Activated naive CD4-positive, alpha-beta T cell treated with anti-CD3 and anti-CD28 coated beads, Interleukin-2, amount 50 U/mL, for 16 hours (primary cell): ENCODE measurements around the gene SLC22A23.

Source experiments
- DNase-seq: peaks from one replicate; pipeline ENCODE4 v3.0.0-alpha.2; 2020

SLC22A23 gene

DNA sequence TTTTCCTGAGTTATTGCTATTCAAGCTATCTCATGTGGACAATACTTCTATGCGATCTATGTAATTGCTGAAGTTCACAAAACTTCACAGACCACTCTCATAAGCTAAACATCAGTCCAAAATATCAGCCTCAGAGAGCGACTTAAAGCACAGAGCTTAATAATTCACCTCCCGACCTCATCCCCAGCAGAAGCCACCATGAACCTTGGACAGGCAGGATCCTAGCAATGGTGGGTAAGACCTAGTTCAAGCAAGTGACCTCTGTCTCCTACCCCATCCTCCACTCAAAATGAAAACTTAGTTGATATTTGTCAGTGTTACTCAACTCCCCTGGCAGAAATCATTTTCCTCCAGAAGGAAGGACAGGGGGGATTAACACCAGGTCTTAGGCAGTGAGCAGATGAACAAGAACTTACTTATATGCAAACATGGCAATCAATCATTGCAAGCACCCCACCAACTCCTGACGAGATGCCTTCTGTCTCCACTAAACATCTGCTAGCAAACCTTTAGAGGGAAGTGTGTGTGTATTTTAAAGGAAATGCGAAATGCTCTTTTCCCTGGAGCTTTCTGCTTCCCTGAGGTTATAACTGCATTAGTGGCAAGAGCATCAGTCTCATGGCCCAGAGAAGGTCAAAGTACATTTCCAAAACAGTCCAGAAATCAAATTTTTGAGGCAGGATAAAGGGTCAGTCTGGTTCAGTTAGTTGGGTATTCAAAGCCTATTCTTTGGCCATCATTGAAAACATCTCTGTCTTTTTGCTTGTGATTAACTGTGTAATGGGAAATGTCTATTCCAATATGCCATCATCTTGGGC is 90.0 kb downstream of the SLC22A23 start:
- DNase-seq = no peak

DNA sequence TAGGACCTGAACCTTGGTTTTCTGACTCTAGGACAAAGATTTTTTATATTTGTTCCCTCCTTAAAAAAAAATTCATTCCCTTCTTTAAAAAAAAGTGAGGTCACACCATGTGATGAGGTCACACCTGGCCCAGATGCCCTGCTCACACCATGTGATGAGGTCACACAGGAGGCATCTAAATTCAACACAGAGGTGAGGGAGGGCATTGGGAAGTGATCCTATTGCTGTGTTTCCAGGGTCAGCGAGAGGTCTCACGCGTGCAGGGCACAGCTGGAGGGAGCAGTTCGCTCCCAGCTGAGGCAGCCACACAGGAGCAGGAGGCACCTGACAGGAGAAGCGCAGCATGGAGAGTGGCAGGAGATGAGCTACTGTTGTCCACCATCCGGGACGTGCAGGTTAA is 92.5 kb downstream of the SLC22A23 start:
- no peak for DNase-seq

DNA sequence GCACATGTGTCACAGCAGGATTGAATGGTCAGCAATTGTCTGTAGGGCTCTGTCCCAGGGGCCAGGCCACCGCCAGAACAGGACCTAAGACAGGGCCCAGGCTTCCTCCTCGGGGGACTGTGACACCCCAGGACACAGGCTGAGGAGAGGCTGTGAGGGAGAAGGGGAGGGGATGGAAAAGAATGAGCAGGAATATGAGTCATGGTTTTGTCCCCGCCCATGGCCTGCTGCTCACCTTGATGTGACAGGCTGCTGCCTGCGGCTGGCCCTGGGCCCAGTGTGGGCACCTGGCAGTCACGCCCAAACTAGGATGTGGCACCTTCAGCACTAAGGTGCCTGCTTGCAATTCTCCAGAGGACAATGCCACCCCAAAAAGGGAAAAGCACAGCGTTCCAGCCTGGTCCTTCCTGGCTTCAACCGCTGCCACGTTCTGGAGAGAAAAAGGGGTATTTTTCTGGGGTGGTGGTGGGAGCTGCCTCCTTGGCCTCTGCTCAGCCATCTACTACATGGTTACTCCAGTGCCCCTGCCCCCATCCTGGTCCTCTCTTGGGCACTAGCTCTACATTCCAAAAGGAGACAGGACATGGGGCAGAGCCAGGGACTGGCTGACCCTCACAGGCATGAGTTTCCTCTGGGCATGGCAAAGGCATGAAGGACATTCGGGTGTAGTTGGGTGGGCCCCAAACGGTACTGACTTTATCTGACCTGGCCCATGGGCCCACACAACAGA is 93.4 kb downstream of the SLC22A23 start:
- DNase-seq = no peak

DNA sequence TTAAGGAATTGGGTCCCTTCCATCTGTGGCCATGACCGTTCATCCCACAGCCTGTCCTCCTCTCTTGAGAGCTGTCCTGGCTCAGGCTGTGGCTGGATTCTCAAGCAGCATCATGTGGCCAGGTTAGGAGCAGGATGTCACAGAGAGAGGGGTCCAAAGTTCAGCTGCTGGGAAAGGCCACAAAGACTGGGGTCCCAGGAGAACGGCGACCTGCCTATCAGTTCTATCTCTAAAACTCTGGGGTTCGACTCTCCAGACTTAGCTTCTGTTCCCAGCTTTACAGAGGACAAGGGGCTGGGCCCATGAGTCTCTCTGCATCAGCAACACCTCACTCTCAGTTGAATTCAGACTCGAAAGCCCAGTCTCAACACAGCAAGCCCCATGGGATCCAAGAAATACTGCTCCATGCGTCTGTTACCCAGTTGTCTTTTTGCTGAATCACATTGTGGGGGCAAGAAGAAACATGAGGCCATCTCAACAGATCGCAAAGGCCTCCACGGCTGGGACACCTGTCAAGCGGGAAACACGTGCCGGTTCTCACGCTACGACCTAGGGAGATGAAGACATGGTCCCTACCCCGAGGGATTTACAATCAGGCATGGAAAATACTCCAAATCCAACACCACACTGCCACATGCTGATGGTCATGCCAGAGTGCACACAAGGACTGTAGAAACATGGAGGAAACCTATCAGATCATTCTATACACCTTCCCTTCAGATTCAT is 95.4 kb downstream of the SLC22A23 start:
- DNase-seq = no peak

DNA sequence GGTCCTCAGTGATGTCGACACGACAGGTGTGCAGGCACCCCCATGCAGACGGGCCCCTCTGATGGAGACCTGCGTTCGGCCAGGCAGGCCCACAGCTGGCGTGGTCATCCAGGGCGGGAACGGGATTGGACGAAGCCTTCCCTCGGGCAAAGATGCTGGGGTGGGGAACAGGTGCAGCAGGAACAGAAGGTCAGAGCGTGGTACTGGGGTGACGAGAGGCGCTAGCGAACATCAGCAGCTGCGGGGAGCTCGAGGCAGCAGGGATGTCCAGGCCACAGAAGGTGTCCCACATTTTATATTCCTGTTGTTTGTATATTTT is 96.2 kb downstream of the SLC22A23 start:
- no peak for DNase-seq

DNA sequence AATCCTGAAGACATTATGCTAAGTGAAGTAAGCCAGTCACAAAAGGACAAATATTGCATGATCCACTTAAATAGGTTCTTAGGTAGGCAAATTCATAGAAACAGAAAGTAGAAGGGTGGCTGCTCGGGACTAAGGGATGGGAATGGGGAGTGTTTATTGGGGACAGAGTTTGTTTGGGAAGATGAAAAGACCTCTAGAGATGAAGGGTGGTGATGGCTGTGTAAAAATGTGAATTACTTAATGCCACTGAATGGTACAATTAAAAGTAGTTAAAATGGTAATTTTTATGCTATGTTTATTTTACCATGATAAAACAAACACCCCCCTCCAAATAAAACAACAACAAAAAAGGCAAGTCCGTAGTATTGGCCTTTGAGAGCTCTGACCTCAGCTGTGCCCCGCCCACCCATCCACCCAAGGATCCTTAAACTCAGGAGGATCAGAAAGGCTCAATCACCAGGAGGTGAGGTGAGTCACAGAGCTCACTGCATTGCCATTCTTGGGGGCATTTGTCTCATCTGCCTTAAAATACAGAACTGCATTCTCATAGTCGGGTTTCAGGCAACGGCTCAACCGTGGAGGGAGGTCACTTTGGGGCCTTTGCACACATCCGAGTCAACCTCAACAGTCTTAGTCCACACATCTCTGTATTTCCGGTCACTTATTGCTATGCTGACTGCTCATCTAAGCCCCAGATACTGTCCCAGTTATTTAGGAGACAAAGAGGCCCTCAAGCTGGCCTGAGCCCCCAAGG is 96.7 kb downstream of the SLC22A23 start:
- no peak for DNase-seq

DNA sequence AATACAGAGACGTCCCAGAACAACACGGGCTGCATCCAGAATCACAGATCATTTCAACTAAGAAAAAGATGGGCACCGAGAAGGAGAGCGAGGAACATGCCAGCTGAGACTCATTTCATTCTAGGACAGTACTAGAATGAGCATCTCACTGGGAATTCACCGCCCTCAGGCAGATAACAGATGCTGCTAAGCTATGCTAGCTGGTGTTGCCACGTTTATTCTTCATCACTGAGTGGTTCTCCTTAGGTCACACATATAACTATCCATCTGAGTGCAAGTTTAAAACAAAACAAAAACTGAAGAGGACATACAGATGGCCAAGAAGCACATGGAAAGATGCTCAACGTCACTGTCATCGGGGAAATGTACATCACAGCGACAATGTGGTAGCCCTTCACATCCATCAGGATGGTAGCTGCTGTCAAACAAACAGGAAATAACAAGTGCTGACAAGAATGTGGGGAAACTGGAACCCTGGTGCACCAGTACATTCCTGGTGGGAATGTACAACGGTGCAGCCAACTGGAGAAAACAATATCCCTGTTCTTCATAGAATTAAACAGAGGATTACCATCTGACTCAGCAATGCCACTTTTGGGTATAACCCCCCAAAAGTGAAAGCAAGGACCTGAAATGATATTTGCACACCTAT is 97.6 kb downstream of the SLC22A23 start:
- no peak for DNase-seq

DNA sequence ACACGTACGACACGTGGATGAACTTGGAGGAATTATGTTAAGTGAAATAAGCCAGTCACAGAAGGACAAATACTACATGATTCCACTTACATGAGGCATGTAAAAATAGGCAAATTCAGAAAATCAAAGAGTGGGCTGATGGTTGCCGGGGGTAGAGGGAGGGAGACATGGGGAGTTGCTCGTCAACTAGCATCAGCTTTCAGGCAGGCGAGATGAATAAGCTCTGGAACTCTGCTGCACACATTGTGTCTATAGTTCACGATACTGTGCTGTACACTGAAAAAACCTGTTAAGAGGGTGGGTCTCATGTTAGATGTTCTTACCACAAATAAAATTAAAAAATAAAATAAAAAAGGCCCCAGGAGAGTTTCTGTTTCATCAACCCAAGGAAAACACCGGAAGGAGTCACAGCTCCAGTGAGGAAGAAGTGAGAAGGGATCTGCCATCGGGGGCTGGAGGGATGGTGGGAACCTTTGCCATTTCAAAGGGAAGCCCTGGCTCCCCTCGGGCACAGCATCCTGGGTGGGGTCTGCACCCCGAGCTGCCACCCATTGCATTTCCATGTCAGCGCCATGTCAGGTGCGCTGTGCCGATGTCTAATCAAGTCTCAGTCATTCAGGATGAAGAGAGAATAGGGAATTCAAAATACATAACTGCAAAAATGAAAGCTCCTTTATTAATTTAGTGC is 98.3 kb downstream of the SLC22A23 start:
- no peak for DNase-seq

DNA sequence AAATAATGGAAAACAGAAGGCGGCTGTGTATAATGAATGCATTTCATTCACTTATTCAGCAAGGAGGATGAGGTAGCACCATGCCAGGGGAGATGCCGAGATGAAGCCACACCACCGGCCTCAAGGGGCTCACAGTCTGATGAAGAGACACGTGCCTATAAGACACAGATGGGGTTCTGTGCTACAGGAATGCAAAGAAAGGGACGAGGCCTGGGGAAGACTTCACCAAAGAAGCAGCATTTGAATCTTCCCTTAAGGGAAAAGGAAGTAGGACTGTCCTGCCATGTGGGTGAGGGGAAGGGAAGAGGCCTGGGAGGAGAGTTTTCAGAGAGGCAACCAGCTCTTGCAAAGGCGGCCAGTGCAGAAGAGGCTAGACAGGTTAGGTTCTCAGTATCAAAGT is 99.2 kb downstream of the SLC22A23 start:
- DNase-seq = no peak

DNA sequence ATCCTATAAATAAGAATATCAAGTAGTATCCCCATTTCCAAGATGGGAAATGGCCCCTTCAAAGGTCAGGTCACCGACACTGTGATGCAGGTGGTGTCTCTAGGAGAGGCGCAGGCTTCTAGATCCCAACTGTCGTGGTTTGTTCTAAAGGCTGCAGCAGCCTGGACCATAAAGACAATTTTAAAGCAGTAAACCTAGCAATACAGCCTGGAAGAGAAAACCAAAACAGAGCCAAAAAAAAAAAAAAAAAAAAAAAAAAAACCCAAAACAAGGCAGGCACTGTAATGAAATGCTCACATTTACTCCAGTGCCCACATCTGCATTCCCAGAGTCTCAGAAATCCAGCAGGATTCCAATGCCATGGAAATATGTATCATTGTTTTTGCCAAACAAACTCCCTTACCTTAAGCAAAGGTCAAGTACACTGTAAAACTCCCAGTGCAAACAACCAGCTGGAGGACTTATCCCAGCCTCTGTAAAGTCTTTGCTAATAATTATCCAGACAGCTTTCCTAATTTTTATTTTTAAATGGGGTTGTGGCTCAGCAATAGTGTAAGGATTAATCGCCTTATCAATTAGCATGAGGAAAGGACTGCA is 99.9 kb downstream of the SLC22A23 start:
- no peak for DNase-seq

DNA sequence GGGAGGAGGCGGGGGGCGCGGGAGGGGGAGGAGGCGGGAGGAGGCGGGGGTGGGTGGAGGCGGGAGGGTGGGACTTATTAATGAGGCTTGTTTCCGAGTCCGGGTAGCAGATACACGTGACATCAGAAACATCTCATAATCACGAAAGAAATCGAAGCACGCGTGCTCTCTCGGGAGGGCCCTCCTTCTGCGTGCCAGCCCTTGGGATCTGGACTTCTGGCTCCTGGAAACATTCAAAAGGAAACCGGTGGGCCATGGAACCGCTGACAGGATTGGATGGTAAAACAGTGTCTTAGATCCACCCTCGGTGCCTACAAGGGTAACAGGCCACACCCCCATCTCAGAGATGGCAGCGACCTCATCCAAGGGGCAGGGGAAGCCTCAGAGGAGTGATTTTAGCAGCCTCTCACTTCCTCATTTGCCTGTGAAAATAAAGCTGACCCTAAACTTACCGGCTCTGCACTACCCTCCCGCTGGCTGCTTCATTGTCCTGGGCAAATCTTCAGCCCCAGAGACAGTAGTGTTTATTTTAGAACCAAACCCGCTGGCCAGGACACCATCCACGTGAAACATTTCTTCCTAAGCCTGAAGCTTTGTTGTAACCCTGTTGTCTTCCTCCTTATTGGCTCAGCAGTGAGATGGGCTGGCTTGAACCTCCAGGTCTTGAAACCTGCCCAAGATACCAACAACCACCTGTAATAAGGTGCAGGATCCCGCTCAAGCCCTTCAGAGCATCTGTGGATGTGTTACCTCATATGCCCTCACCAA is 100.6 kb downstream of the SLC22A23 start:
- DNase-seq = peak; percentile 56

DNA sequence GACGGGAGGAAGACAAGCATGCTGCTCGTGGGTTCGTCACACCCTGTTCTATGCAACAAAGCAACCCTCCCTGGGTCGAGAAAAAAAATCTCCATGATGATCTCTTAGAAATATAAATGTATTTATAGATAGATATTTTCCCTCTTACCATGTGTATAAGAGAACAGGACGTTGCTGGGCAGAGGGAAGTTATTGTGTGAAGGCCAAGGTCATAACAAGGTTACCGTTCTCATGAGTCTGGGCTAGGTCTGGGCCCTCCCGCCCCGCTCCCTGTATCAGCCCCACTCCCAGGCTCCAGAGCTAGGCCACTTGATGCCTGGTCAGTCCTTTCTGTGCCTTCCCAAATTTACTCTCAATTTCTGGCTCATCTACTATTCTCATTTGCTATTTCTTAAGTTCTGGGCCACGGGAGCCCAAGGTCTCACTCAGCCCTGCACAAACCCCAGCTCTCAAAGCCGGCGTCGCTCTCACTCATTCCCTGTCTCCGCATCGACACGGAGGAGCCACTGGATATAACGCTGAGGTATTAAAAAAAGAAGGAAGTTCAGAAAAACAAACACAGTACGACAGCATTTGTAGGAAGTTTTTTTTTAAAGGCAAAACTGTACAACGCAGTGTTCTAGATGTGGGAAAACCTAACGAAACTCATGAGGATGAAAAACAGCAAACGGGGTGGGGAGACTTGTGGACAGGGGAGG is 101.3 kb downstream of the SLC22A23 start:
- DNase-seq = no peak

DNA sequence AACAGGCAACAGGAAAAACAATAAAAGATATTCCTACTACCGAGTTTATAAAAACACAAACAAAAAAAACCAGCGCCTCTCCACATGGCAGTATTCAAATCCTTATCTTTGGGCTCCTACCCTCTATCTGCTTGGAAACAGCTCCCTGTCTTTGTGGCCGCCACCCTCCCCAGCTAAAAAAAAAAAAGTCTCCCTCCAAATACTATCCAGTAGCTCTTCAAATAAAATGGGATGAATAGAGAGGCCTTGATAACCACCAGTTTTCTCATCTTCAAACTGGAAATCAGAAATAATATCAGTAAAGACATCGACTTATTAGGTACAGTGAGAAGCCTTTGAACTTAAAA is 101.9 kb downstream of the SLC22A23 start:
- DNase-seq = no peak

DNA sequence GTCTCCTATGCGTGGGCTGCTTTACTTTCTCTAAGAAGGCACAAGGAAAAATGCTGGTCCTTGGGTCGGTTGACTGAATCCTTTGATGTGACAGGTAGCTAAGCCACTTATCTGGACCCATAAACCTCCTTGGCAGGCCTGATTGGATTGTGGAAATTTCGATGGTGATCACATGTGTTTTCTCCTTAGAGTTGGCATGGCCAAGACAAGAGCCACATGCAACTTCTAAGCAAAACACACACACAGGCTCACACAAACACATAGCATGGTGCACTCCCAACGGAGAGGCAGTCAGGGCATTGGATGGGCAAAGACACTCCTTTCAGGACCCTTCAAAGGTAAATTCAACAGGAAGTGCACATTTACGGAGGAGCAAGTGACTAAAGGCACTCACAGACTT is 102.9 kb downstream of the SLC22A23 start:
- DNase-seq = no peak

DNA sequence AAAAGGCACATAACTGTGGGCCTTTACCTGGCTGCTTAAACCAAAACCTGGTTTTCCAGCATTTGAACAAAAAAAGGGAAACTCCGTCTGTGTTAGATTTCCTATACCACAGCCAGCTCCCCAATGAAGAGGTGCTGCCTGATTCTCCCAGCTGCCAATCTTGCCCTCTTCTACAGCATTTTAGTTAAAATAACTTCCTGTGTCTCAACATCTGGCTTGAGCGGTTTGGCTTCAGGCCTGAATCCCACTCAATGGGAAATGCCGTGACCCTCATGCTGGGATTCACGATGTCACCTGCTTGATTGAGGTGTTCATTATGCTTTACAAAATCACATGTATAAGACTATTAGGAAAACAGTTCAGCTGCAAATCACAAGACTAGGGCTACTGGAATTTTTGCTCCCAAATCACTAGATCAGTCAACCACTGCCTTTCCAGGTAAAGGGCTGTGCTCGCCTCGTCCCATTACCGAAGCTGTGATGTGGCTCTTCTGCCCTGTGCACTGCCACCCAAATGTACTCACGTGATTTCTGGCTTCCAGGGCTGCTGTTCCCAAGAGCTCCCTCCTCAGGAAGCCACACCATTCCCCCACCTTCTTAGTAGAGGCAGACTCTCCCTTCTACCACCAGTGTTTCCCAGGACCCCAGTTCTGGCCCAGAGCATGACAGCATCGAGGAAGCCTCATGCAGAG is 103.5 kb downstream of the SLC22A23 start:
- no peak for DNase-seq

DNA sequence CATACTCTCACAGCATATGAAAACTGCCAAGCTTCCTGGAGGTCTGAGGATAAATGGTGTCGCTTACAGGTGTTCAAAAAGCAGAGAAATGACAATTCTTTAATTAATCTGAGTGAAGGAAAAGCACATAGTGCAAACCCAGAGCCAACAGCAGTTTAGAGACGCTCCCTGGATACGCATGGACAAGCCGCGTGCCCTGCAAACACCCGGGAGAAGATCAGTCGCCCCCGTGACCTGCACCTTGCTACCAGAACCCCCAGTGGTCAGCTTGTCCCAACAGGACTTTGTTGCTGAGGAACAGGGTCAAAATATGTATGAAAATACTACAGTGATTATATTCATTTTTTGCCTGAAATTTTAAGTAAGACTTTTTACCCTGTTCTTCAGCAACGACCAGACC is 104.2 kb downstream of the SLC22A23 start:
- DNase-seq = no peak

DNA sequence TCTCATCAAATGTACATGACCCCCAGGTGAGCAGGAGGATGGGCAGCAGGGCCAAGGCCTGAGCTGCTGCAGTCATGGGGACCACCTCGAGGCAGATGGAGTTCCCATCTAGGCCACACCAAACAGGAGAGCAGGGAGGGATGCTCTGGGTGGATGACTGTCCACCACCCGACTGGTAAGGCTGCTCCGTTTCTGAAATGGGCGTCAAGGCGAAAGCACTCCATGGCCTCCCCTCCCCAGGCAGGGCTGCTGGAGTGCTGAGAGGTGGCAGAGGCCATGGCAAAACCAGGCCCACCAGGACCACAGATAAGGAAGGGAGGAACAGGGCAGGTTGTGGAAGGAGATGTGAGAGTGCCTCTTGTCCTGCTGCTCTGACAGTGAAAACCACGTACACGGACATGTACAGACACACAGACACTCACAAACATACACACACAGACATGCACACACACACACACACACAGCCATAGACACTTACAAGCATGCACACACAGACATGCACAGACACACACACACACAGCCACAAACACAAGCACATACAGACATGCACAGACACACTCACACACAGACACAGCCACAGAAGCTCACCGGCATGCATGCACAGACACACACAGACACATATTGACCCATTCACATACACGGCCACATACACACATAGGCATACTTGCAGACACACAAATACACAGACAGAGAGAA is 104.9 kb downstream of the SLC22A23 start:
- no peak for DNase-seq

DNA sequence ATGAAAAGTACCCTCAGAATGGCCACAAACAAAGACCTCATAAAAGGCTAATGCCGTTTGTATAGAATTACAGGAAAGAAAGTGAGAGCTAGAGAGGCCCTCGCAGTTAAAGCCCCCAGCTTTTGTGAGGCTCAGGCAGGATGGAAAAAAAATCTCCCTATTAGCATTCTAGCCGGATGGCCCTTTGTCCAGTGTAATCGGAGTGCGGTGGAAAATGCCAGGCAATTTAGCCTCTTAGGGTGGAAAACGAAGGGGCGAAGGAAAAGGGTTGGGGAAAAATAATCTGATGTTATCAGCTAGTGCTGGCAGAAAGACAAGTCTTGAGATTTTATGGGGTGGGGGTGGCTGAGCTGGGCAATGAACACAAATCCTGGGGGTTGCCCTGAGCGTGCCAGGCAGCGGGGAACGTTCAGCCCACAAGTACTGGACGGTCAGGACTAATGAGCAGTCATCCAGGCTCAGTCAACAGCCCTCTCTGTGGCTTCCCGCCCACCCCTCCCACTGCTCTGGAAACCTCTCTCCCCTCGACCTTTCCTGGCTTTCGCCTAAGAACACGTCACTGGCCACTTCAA is 105.7 kb downstream of the SLC22A23 start:
- DNase-seq = no peak
